Neural cell (in vitro differentiated cells): Measurements from ENCODE around the gene PARVB. TPM values are rescaled to one million over a fixed set of nuclear protein-coding genes. Genes with fewer than 3 reads are reported as not detected.

Experiments
- H2AFZ ChIP-seq: fragments of 200-600, 300-800 bp; sonication (generic), shearing (Covaris generic); 2 replicates; pipeline ENCODE4 v1.6.0; 2014; ENCODE audit warnings: low read depth, mild to moderate bottlenecking, antibody characterized with exemption, low read length, moderate library complexity
- H3F3A ChIP-seq: fragments of 200-600 bp; shearing (Covaris generic); 2 replicates; pipeline ENCODE4 v1.6.1; 2016; ENCODE audit warnings: mild to moderate bottlenecking, moderate library complexity, mixed read lengths, antibody characterized with exemption, low read length; ENCODE audit not compliant: insufficient read depth, poor library complexity, severe bottlenecking
- H3K27ac ChIP-seq: fragments of 200-600, 300-800 bp; sonication (generic), shearing (Covaris generic); 2 replicates; pipeline ENCODE4 v1.5.1; 2014; ENCODE audit warnings: mild to moderate bottlenecking, low read length, moderate library complexity
- H3K27me3 ChIP-seq: fragments of 300-800, 200-600 bp; sonication (generic), shearing (Covaris generic); 2 replicates; pipeline ENCODE4 v1.6.0; 2014; ENCODE audit warnings: mild to moderate bottlenecking, low read depth, low read length, moderate library complexity; ENCODE audit not compliant: insufficient read depth
- H3K36me3 ChIP-seq: fragments of 300-800, 200-600 bp; sonication (generic), shearing (Covaris generic); 2 replicates; pipeline ENCODE4 v1.5.1; 2014; ENCODE audit warnings: mild to moderate bottlenecking, antibody characterized with exemption, low read length, moderate library complexity; ENCODE audit not compliant: insufficient read depth
- H3K4me2 ChIP-seq: fragments of 300-800, 200-600 bp; sonication (generic), shearing (Covaris generic); 2 replicates; pipeline ENCODE4 v1.6.0; 2014; ENCODE audit warnings: mild to moderate bottlenecking, low read length
- H3K4me3 ChIP-seq: fragments of 300-800, 200-600 bp; sonication (generic), shearing (Covaris generic); 2 replicates; pipeline ENCODE4 v1.5.1; 2014; ENCODE audit warnings: mild to moderate bottlenecking, low read length, moderate library complexity
- H3K79me2 ChIP-seq: fragments of 200-600 bp; shearing (Covaris generic); replicated peaks from 2 replicates; pipeline ENCODE4 v1.6.0; 2014; ENCODE audit warnings: mild to moderate bottlenecking, low read length, moderate library complexity; ENCODE audit not compliant: insufficient read depth
- H3K9ac ChIP-seq: fragments of 300-800, 200-600 bp; sonication (generic), shearing (Covaris generic); 2 replicates; pipeline ENCODE4 v1.6.1; 2016; ENCODE audit warnings: mild to moderate bottlenecking, low read length, mixed read lengths
- H3K9me2 ChIP-seq: fragments of 200-600 bp; shearing (Covaris generic); 2 replicates; pipeline ENCODE4 v1.6.1; 2016; ENCODE audit warnings: mild to moderate bottlenecking, low read length, mixed read lengths; ENCODE audit not compliant: insufficient read depth
- H3K9me3 ChIP-seq: fragments of 200-600, 300-800 bp; sonication (generic), shearing (Covaris generic); 2 replicates; pipeline ENCODE4 v1.6.1; 2016; ENCODE audit warnings: mild to moderate bottlenecking, mixed run types, low read length, moderate library complexity, mixed read lengths
- H4K20me1 ChIP-seq: fragments of 200-600 bp; shearing (Covaris generic); 2 replicates; pipeline ENCODE4 v1.6.1; 2016; ENCODE audit warnings: mild to moderate bottlenecking, mixed run types; ENCODE audit not compliant: insufficient read depth
- CTCF ChIP-seq: fragments of 450-650 bp; IDR thresholded peaks from 2 replicates; pipeline ENCODE4 v1.5.1; 2014; ENCODE audit warnings: antibody characterized with exemption, mild to moderate bottlenecking, moderate library complexity; ENCODE audit not compliant: poor library complexity, severe bottlenecking
- EP300 ChIP-seq: fragments of 450-650 bp; conservative IDR thresholded peaks from 2 replicates; pipeline ENCODE4 v1.6.1; 2014; ENCODE audit warnings: antibody characterized with exemption, mild to moderate bottlenecking, moderate library complexity; ENCODE audit not compliant: poor library complexity, severe bottlenecking
- EZH2 ChIP-seq: fragments of 200-600, 300-800 bp; shearing (Covaris generic), sonication (generic); IDR thresholded peaks from 2 replicates; pipeline ENCODE4 v1.6.1; 2014; ENCODE audit warnings: antibody characterized with exemption, low read length, borderline replicate concordance, mild to moderate bottlenecking; ENCODE audit not compliant: insufficient read depth, poor library complexity, severe bottlenecking
- MXI1 ChIP-seq: fragments of 450-650 bp; conservative IDR thresholded peaks from 2 replicates; pipeline ENCODE4 v1.6.1; 2014; ENCODE audit warnings: antibody characterized with exemption, mild to moderate bottlenecking; ENCODE audit not compliant: poor library complexity, severe bottlenecking
- POLR2AphosphoS5 ChIP-seq: IDR thresholded peaks from 2 replicates; pipeline ENCODE4 v1.6.1; 2012
- RAD21 ChIP-seq: fragments of 450-650 bp; conservative IDR thresholded peaks from 2 replicates; pipeline ENCODE4 v1.6.1; 2014; ENCODE audit warnings: antibody characterized with exemption, mild to moderate bottlenecking, moderate library complexity
- REST ChIP-seq: IDR thresholded peaks from 2 replicates; pipeline ENCODE4 v1.6.1; 2012; ENCODE audit warnings: borderline replicate concordance
- SMC3 ChIP-seq: fragments of 450-650 bp; conservative IDR thresholded peaks from 2 replicates; pipeline ENCODE4 v1.6.1; 2014; ENCODE audit warnings: antibody characterized with exemption, mild to moderate bottlenecking, moderate library complexity; ENCODE audit not compliant: poor library complexity
- TAF1 ChIP-seq: IDR thresholded peaks from 2 replicates; pipeline ENCODE4 v1.6.1; 2012; ENCODE audit warnings: low read depth
- polyA plus RNA-seq: library from polyadenylated mRNA; depleted of rRNA; stranded (reverse); fragments of >200 nt; gene quantifications from 2 replicates; pipeline ENCODE4 v1.2.3, GENCODE V29; 2014

The PARVB gene
- polyA plus RNA-seq, 1 donor from 2014 or later: 1.2 TPM

- no peaks in the 10 kb centered on the region for H3K9me2 ChIP-seq
- H3F3A ChIP-seq: no peaks in the 10 kb centered on the region
- TF ChIP-seq MXI1: no peak
- TF ChIP-seq SMC3: no peak
- TF ChIP-seq CTCF: no peak
- no peak for TF ChIP-seq REST
- TF ChIP-seq POLR2AphosphoS5: no peak
- no peak for TF ChIP-seq RAD21
- TF ChIP-seq TAF1: no peak
- TF ChIP-seq EP300: no peak
- TF ChIP-seq EZH2: no peak
- H3K9ac ChIP-seq: no peak overlapping the region
- H3K27me3 ChIP-seq: no peaks in the 10 kb centered on the region
- H3K79me2 ChIP-seq: no peaks in the 10 kb centered on the region
- H3K4me3 ChIP-seq: no peak overlapping the region
- no peak overlapping the region for H3K27ac ChIP-seq
- no peaks in the 10 kb centered on the region for H4K20me1 ChIP-seq
- no peak overlapping the region for H2AFZ ChIP-seq
- H3K4me2 ChIP-seq: no peak overlapping the region
- no peaks in the 10 kb centered on the region for H3K9me3 ChIP-seq
- no peaks in the 10 kb centered on the region for H3K36me3 ChIP-seq
Measured at GRCh38 chr22:44159221-44159620, 135.1 kb downstream of the PARVB start.

GRCh38 chr22:44159811-44160210 lies 135.7 kb downstream of the PARVB start:
- Histone ChIP-seq H3K9ac (no peak overlapping the region), H3K4me2 (no peak overlapping the region), H3K27me3 (no peaks in the 10 kb centered on the region), H3K79me2 (no peaks in the 10 kb centered on the region), H3K27ac (no peak overlapping the region), H3K4me3 (no peak overlapping the region), H3K36me3 (no peaks in the 10 kb centered on the region), H2AFZ (no peak overlapping the region), H3F3A (no peaks in the 10 kb centered on the region), H3K9me3 (no peaks in the 10 kb centered on the region), H4K20me1 (no peaks in the 10 kb centered on the region), H3K9me2 (no peaks in the 10 kb centered on the region)
- TF ChIP-seq CTCF (no peak), SMC3 (no peak), EZH2 (no peak), RAD21 (no peak), MXI1 (no peak), EP300 (no peak), REST (no peak), POLR2AphosphoS5 (no peak)
